Nephron progenitor cell (in vitro differentiated cells): ENCODE measurements around the gene BBLN.
A peak's percentile ranks its signal among the peaks of the same experiment; 100 is the strongest.

Experiments used
- DNase-seq: peaks from one replicate; pipeline ENCODE4 v3.0.0; 2021
- H3K27ac Mint-ChIP-seq: 2 replicates; pipeline ENCODE4 v1.8.0; 2021; ENCODE audit warnings: mild to moderate bottlenecking, moderate library complexity, mixed read lengths
- H3K27me3 Mint-ChIP-seq: 2 replicates; pipeline ENCODE4 v1.8.0; 2021; ENCODE audit warnings: mild to moderate bottlenecking, low read depth, mixed read lengths; ENCODE audit not compliant: poor library complexity
- H3K36me3 Mint-ChIP-seq: 2 replicates; pipeline ENCODE4 v1.8.0; 2021; ENCODE audit warnings: low read depth, mixed read lengths
- H3K4me1 Mint-ChIP-seq: 2 replicates; pipeline ENCODE4 v1.8.0; 2021; ENCODE audit warnings: mixed read lengths
- H3K4me3 Mint-ChIP-seq: 2 replicates; pipeline ENCODE4 v1.8.0; 2021; ENCODE audit warnings: mild to moderate bottlenecking, moderate library complexity, mixed read lengths
- H3K9me3 Mint-ChIP-seq: 2 replicates; pipeline ENCODE4 v1.8.0; 2021; ENCODE audit warnings: mild to moderate bottlenecking, moderate library complexity, mixed read lengths
- CTCF ChIP-seq: fragments of 200-600 bp; sonication (generic); IDR thresholded peaks from 2 replicates; pipeline ENCODE4 v1.5.0; 2021; ENCODE audit warnings: antibody characterized with exemption

Gene BBLN

GRCh38 chr9:128166169-128166568 lies 6.1 kb downstream of the BBLN start:
- Mint-ChIP-seq H3K27me3 (no peaks in the 10 kb centered on the region), H3K4me3 (no peak overlapping the region), H3K9me3 (no peaks in the 10 kb centered on the region), H3K36me3 (peaks cover 65% of the 10 kb centered on the region), H3K4me1 (peaks cover 24% of the 10 kb centered on the region), H3K27ac (no peak overlapping the region)
- TF ChIP-seq CTCF = no peak
- no peak for DNase-seq

GRCh38 chr9:128167209-128167608 lies 7.1 kb downstream of the BBLN start:
- Mint-ChIP-seq H3K27ac (peak overlapping the region; percentile 84), H3K27me3 (no peaks in the 10 kb centered on the region), H3K4me1 (peaks cover 22% of the 10 kb centered on the region), H3K4me3 (no peak overlapping the region), H3K36me3 (peaks cover 69% of the 10 kb centered on the region), H3K9me3 (no peaks in the 10 kb centered on the region)
- no peak for TF ChIP-seq CTCF
- DNase-seq = no peak

- peaks cover 65% of the 10 kb centered on the region for H3K36me3 Mint-ChIP-seq
- no peaks in the 10 kb centered on the region for H3K9me3 Mint-ChIP-seq
- no peaks in the 10 kb centered on the region for H3K27me3 Mint-ChIP-seq
- no peak for TF ChIP-seq CTCF
- DNase-seq = no peak
- peak overlapping the region; percentile 37 for H3K27ac Mint-ChIP-seq
- peaks cover 22% of the 10 kb centered on the region for H3K4me1 Mint-ChIP-seq
- no peak overlapping the region for H3K4me3 Mint-ChIP-seq
These were observed 8.8 kb downstream of the BBLN start for GRCh38 chr9:128168731-128169308.

- H3K27ac Mint-ChIP-seq = peak overlapping the region; percentile 82
- H3K36me3 Mint-ChIP-seq = peaks cover 60% of the 10 kb centered on the region
- H3K4me3 Mint-ChIP-seq = no peak overlapping the region
- H3K27me3 Mint-ChIP-seq = no peaks in the 10 kb centered on the region
- no peaks in the 10 kb centered on the region for H3K9me3 Mint-ChIP-seq
- no peak for TF ChIP-seq CTCF
- DNase-seq = no peak
- H3K4me1 Mint-ChIP-seq = peaks cover 22% of the 10 kb centered on the region
These were observed 9.4 kb downstream of the BBLN start for GRCh38 chr9:128169492-128169891.

GRCh38 chr9:128169925-128170324 lies 9.9 kb downstream of the BBLN start:
- no peak for TF ChIP-seq CTCF
- Mint-ChIP-seq H3K9me3 (no peaks in the 10 kb centered on the region), H3K36me3 (peaks cover 60% of the 10 kb centered on the region), H3K27me3 (no peaks in the 10 kb centered on the region), H3K27ac (peak overlapping the region; percentile 82), H3K4me3 (no peak overlapping the region), H3K4me1 (peaks cover 22% of the 10 kb centered on the region)
- DNase-seq = no peak

GRCh38 chr9:128174062-128174461 lies 14.0 kb downstream of the BBLN start:
- TF ChIP-seq CTCF = no peak
- Mint-ChIP-seq H3K9me3 (peaks cover 3% of the 10 kb centered on the region), H3K36me3 (peaks cover 58% of the 10 kb centered on the region), H3K27ac (no peak overlapping the region), H3K4me3 (no peak overlapping the region), H3K4me1 (peaks cover 18% of the 10 kb centered on the region), H3K27me3 (no peaks in the 10 kb centered on the region)
- no peak for DNase-seq
